ENCODE results near the gene UNC45B.
A peak's percentile ranks its signal among the peaks of the same experiment; 100 is the strongest.
"Not testable (repeated sequence)": the region's sequence is repeated elsewhere in the genome, so short reads cannot be mapped to it uniquely, and the experiment has no call there.

Gene UNC45B

DNA sequence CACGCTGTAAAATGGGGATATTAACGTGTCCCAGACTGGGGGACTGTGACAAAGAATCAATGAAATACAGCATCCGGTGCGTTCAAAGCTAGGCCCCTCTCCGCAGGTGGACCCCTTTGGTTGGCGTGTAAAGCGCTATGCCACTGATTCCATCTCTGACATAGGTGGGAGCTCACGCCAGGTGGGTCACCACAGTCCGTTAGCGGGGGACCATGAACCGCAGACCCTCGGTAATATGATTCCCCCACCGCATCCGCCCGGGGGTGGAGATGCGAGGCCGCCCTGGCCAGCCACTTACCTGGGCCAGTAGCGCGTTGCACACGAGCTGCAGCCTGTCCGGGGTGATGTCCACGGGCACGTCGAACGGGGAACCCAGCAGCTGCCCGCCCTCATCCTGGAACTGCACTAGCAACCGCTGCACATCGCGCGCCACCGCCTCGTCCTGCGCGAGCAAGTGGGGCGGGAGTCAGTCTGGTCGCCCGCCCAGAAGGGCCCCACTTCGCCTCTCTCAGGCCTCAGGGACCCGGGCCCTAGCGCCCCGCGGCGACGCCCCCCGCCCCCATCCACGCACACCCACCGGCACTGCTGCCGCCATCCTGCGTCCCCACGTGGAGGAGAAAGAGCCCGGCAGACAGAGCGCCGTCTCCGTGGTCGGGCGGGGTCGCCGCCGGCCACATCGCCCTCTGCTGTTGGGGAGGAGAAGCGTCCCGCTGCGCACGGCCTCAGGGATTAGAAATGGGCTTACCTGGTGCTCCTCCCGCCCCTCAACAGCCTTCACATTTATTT, 5.7 kb upstream of the UNC45B start, which contains the start of gene NLE1:
Gene NLE1 (minus strand): TSS at position 623 of the 786 bp plus-strand sequence. CDS start 28 bp downstream, at position 595.
- H3K27me3 ChIP-seq (replicated peaks in 2 of 5; ENCODE audit: control insufficient read depth in 4 of 5, insufficient read depth in 5 of 5, low read length in 4 of 5), result no peaks in the 10 kb centered on the region
- 1% methylated on average over 53 of the region's 65 CpGs for WGBS (ENCODE audit: insufficient coverage)
- peaks cover 11 to 30% (median 21%) of the 10 kb centered on the region in 4 experiments for H3K36me3 ChIP-seq (ENCODE audit: control insufficient read depth in 4 of 4, insufficient read depth in 4 of 4, low read length in 3 of 4)
- DNase-seq, result peak; percentile 87 to 92 (median 92)
- ChIA-PET POLR2A (no interaction called here), CTCF (interaction anchor here (0.8 to 1.4 kb wide), 5 partner anchors 8 to 52 kb away, joined by 3 to 5 read pairs (median 5); partner anchors contain the start of gene RAD51D)
- peak within 1 kb of the TSS in 1 of 2 experiments; percentile 70 for H3K27ac ChIP-seq (ENCODE audit: insufficient read depth in 1 of 2, low read depth in 1 of 2, low read length in 2 of 2, poor library complexity in 1 of 2, severe bottlenecking in 2 of 2)
- peak within 1 kb of the TSS; percentile 69 to 99 (median 91) for H3K4me3 ChIP-seq (ENCODE audit: control insufficient read depth in 1 of 7, extremely low read depth in 1 of 7, insufficient read depth in 4 of 7, low read depth in 2 of 7, low read length in 6 of 7)
- peaks cover 0 to 13% (median 8%) of the 10 kb centered on the region in 4 experiments for H3K4me1 ChIP-seq (ENCODE audit: control extremely low read depth in 1 of 4, control insufficient read depth in 4 of 4, insufficient read depth in 4 of 4, low read length in 3 of 4)
- H3K9me3 ChIP-seq (ENCODE audit: control extremely low read depth in 1 of 5, control insufficient read depth in 4 of 5, insufficient read depth in 2 of 5, low read depth in 1 of 5, low read length in 4 of 5), result no peaks in the 10 kb centered on the region

DNA sequence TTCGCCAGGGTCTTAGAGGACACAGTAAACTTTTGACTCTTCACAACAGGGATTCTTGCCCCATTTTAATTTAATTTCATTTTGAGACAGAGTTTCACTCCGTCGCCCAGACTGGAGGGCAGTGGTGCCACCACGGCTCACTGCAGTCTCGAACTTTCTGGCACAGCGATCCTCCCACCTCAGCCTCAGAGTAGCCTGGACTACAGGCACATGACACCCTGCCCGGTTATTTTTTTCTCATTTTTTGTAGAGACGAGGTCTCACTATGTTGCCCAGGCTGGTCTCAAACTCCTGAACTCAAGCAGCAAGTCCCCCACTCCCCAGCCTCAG, 5.2 kb upstream of the UNC45B start:
- CTCF ChIA-PET, result interaction anchor here (0.9 kb wide), 1 partner anchor 12 kb away, joined by 3 read pairs; no protein-coding TSS in a partner anchor
- H3K27ac ChIP-seq (ENCODE audit: insufficient read depth in 1 of 2, low read depth in 1 of 2, low read length in 2 of 2, poor library complexity in 1 of 2, severe bottlenecking in 2 of 2), result no peak overlapping the region

DNA sequence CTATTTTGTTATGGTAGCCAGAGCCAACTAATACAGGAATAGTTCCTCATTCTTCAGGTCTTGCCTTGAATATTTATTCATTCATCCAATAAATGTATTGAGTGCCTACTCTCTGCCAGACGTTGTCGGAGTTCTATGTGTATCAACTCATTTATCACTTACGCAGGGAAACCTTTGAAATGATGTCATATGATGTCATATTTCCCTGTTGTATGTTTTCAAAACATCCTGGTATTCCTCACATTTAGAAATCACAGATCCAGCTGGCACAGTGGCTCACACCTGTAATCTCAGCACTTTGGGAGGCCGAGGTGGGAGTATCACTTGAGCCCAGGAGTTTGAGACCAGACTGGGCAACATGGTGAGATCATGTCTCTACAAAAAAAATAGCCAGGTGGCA, 2.8 kb upstream of the UNC45B start:
- ChIA-PET CTCF (interaction anchor here (0.9 to 1.0 kb wide), 2 partner anchors 12 to 15 kb away, joined by 3 read pairs; no protein-coding TSS in a partner anchor), POLR2A (no interaction called here)
- Histone ChIP-seq H3K36me3 (ENCODE audit: control insufficient read depth in 4 of 4, insufficient read depth in 4 of 4, low read length in 3 of 4) (peaks cover 0 to 1% (median under 1%) of the 10 kb centered on the region in 4 experiments), H3K4me1 (ENCODE audit: control extremely low read depth in 1 of 4, control insufficient read depth in 4 of 4, insufficient read depth in 4 of 4, low read length in 3 of 4) (peaks cover 0 to 13% (median 8%) of the 10 kb centered on the region in 4 experiments), H3K4me3 (ENCODE audit: control insufficient read depth in 1 of 7, extremely low read depth in 1 of 7, insufficient read depth in 4 of 7, low read depth in 2 of 7, low read length in 6 of 7) (no peak overlapping the region), H3K27me3 (replicated peaks in 2 of 5; ENCODE audit: control insufficient read depth in 4 of 5, insufficient read depth in 5 of 5, low read length in 4 of 5) (peaks cover 0 to 4% (median 0%) of the 10 kb centered on the region in 5 experiments), H3K9me3 (ENCODE audit: control extremely low read depth in 1 of 5, control insufficient read depth in 4 of 5, insufficient read depth in 2 of 5, low read depth in 1 of 5, low read length in 4 of 5) (no peaks in the 10 kb centered on the region), H3K27ac (ENCODE audit: insufficient read depth in 1 of 2, low read depth in 1 of 2, low read length in 2 of 2, poor library complexity in 1 of 2, severe bottlenecking in 2 of 2) (no peak overlapping the region)
- WGBS (ENCODE audit: insufficient coverage), result 100% methylated on average over 1 of the region's 4 CpGs
- DNase-seq, result no peak

More for the DNA sequence above, 5.2 kb upstream of the UNC45B start:
- H3K9me3 ChIP-seq (ENCODE audit: control extremely low read depth in 1 of 5, control insufficient read depth in 4 of 5, insufficient read depth in 2 of 5, low read depth in 1 of 5, low read length in 4 of 5), result no peaks in the 10 kb centered on the region
- WGBS (ENCODE audit: insufficient coverage), result 74% methylated on average over 8 of the region's 8 CpGs
- H3K36me3 ChIP-seq (ENCODE audit: control insufficient read depth in 4 of 4, insufficient read depth in 4 of 4, low read length in 3 of 4), result peaks cover 6 to 24% (median 15%) of the 10 kb centered on the region in 4 experiments
- H3K4me1 ChIP-seq (ENCODE audit: control extremely low read depth in 1 of 4, control insufficient read depth in 4 of 4, insufficient read depth in 4 of 4, low read length in 3 of 4), result peaks cover 0 to 13% (median 8%) of the 10 kb centered on the region in 4 experiments
- no peak for DNase-seq
- peak overlapping the region in 3 of 7 experiments; percentile 69 to 96 (median 94) for H3K4me3 ChIP-seq (ENCODE audit: control insufficient read depth in 1 of 7, extremely low read depth in 1 of 7, insufficient read depth in 4 of 7, low read depth in 2 of 7, low read length in 6 of 7)
- peaks cover 0 to 2% (median 0%) of the 10 kb centered on the region in 5 experiments for H3K27me3 ChIP-seq (replicated peaks in 2 of 5; ENCODE audit: control insufficient read depth in 4 of 5, insufficient read depth in 5 of 5, low read length in 4 of 5)
- POLR2A ChIA-PET, result no interaction called here

DNA sequence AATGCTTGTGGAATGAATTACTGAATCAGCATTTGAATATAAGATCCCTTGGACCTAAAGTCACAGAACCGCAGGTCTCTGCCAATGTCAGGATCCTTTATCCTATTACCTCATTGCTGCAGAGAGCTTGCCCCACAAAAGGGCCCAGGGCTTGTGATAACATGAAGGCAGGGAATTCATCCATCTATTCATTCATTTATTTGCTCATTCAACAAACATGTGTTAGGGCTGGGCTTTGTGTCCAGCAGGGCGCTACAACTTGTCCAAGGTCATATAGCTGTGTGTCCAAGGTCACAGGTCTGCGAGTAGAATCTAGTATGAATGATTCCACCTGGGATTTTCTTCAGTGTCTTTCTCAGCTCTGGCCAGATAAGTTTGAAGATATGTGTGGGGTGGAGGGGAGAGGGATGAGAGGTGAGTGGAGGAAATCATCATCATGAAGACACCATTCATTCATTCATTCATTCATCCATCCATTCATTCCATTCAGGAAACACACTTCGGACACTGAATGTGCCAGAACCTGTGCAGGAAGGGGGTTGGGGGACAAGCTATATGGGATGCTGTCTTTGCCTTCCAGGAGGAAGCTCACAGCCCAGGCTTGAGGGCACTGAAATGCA, 1.3 kb upstream of the UNC45B start:
- H3K27me3 ChIP-seq (replicated peaks in 2 of 5; ENCODE audit: control insufficient read depth in 4 of 5, insufficient read depth in 5 of 5, low read length in 4 of 5), result peaks cover 0 to 4% (median 0%) of the 10 kb centered on the region in 5 experiments
- CTCF ChIA-PET, result interaction anchor here (0.9 to 1.1 kb wide), 2 partner anchors 15 to 568 kb away, joined by 3 read pairs; no protein-coding TSS in a partner anchor
- no peak overlapping the region for H3K4me3 ChIP-seq (ENCODE audit: control insufficient read depth in 1 of 7, extremely low read depth in 1 of 7, insufficient read depth in 4 of 7, low read depth in 2 of 7, low read length in 6 of 7)
- WGBS (ENCODE audit: insufficient coverage), result 98% methylated on average over 4 of the region's 4 CpGs
- no peak overlapping the region for H3K27ac ChIP-seq (ENCODE audit: insufficient read depth in 1 of 2, low read depth in 1 of 2, low read length in 2 of 2, poor library complexity in 1 of 2, severe bottlenecking in 2 of 2)
- no peak for DNase-seq
- no peaks in the 10 kb centered on the region for H3K9me3 ChIP-seq (ENCODE audit: control extremely low read depth in 1 of 5, control insufficient read depth in 4 of 5, insufficient read depth in 2 of 5, low read depth in 1 of 5, low read length in 4 of 5)
- no peaks in the 10 kb centered on the region for H3K36me3 ChIP-seq (ENCODE audit: control insufficient read depth in 4 of 4, insufficient read depth in 4 of 4, low read length in 3 of 4)
- peaks cover 0 to 7% (median 3%) of the 10 kb centered on the region in 4 experiments for H3K4me1 ChIP-seq (ENCODE audit: control extremely low read depth in 1 of 4, control insufficient read depth in 4 of 4, insufficient read depth in 4 of 4, low read length in 3 of 4)
- POLR2A ChIA-PET, result no interaction called here

DNA sequence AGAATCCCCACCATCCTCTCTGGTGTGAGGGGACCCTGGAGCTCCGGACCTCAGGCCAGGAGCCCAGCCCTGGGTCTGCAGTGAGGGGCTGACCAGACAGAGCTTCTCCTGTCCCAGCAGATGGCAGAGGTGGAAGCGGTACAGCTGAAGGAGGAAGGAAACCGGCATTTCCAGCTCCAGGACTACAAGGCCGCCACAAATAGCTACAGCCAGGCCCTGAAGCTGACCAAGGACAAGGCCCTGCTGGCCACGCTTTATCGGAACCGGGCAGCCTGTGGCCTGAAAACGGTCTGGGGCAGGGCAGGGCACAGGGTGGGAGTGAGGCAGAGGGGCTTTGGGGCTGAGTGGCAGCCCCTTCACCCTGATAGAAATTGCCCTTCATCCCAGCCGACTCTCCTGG, 527 bp downstream of the UNC45B start:
- ChIA-PET POLR2A (no interaction called here), CTCF (no interaction called here)
- 93% methylated on average over 7 of the region's 9 CpGs for WGBS (ENCODE audit: insufficient coverage)

DNA sequence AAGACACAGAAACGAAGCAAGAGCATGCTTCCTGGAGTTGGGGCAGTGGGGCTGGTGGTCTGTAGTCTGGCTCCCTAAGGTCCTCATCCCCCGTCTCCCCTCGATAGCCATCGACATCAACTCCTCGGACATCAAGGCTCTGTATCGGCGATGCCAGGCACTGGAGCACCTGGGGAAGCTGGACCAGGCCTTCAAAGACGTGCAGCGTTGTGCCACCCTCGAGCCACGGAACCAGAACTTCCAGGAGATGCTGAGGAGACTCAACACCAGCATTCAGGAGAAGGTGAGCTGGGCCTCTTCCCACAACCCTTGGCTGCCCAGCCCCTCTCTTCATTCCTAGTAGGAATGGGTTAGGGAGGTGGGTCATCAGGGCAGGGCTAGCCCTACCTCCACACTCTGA, 2.3 kb downstream of the UNC45B start:
- no peak overlapping the region for H3K4me3 ChIP-seq (ENCODE audit: control insufficient read depth in 1 of 7, extremely low read depth in 1 of 7, insufficient read depth in 4 of 7, low read depth in 2 of 7, low read length in 6 of 7)
- 98% methylated on average over 10 of the region's 11 CpGs for WGBS (ENCODE audit: insufficient coverage)
- peaks cover 0 to 4% (median 0%) of the 10 kb centered on the region in 5 experiments for H3K27me3 ChIP-seq (replicated peaks in 2 of 5; ENCODE audit: control insufficient read depth in 4 of 5, insufficient read depth in 5 of 5, low read length in 4 of 5)
- no peaks in the 10 kb centered on the region for H3K36me3 ChIP-seq (ENCODE audit: control insufficient read depth in 4 of 4, insufficient read depth in 4 of 4, low read length in 3 of 4)
- ChIA-PET CTCF (interaction anchor here (0.9 kb wide), 1 partner anchor 9 kb away, joined by 3 read pairs; no protein-coding TSS in a partner anchor), POLR2A (no interaction called here)
- no peaks in the 10 kb centered on the region for H3K9me3 ChIP-seq (ENCODE audit: control extremely low read depth in 1 of 5, control insufficient read depth in 4 of 5, insufficient read depth in 2 of 5, low read depth in 1 of 5, low read length in 4 of 5)
- no peaks in the 10 kb centered on the region for H3K4me1 ChIP-seq (ENCODE audit: control extremely low read depth in 1 of 4, control insufficient read depth in 4 of 4, insufficient read depth in 4 of 4, low read length in 3 of 4)
- no peak for DNase-seq
- H3K27ac ChIP-seq (ENCODE audit: insufficient read depth in 1 of 2, low read depth in 1 of 2, low read length in 2 of 2, poor library complexity in 1 of 2, severe bottlenecking in 2 of 2), result no peak overlapping the region

More for the DNA sequence above, 527 bp downstream of the UNC45B start:
- Histone ChIP-seq H3K36me3 (ENCODE audit: control insufficient read depth in 4 of 4, insufficient read depth in 4 of 4, low read length in 3 of 4) (no peaks in the 10 kb centered on the region), H3K9me3 (ENCODE audit: control extremely low read depth in 1 of 5, control insufficient read depth in 4 of 5, insufficient read depth in 2 of 5, low read depth in 1 of 5, low read length in 4 of 5) (no peaks in the 10 kb centered on the region), H3K4me3 (ENCODE audit: control insufficient read depth in 1 of 7, extremely low read depth in 1 of 7, insufficient read depth in 4 of 7, low read depth in 2 of 7, low read length in 6 of 7) (no peak overlapping the region), H3K27me3 (replicated peaks in 2 of 5; ENCODE audit: control insufficient read depth in 4 of 5, insufficient read depth in 5 of 5, low read length in 4 of 5) (peaks cover 0 to 4% (median 0%) of the 10 kb centered on the region in 5 experiments), H3K4me1 (ENCODE audit: control extremely low read depth in 1 of 4, control insufficient read depth in 4 of 4, insufficient read depth in 4 of 4, low read length in 3 of 4) (no peaks in the 10 kb centered on the region), H3K27ac (ENCODE audit: insufficient read depth in 1 of 2, low read depth in 1 of 2, low read length in 2 of 2, poor library complexity in 1 of 2, severe bottlenecking in 2 of 2) (no peak overlapping the region)
- no peak for DNase-seq

DNA sequence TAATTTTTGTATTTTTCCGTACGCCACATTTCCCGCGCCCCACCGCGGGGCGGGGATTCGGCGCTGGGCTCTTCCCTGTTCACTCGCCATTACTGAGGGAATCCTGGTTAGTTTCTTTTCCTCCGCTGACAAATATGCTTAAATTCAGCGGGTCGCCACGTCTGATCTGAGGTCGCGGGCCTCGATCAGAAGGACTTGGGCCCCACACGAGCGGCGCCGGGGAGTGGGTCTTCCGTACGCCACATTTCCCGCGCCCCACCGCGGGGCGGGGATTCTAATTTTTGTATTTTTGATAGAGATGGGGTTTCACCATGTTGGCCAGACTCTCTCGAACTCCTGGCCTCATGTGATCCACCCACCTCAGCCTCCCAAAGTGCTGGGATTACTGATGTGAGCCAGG, 3.5 kb downstream of the UNC45B start:
- peak in 1 of 3 donors; percentile 6 for DNase-seq
- H3K9me3 ChIP-seq (ENCODE audit: control extremely low read depth in 1 of 5, control insufficient read depth in 4 of 5, insufficient read depth in 2 of 5, low read depth in 1 of 5, low read length in 4 of 5); H3K4me1 ChIP-seq (ENCODE audit: control extremely low read depth in 1 of 4, control insufficient read depth in 4 of 4, insufficient read depth in 4 of 4, low read length in 3 of 4); H3K27ac ChIP-seq (ENCODE audit: insufficient read depth in 1 of 2, low read depth in 1 of 2, low read length in 2 of 2, poor library complexity in 1 of 2, severe bottlenecking in 2 of 2); CTCF ChIA-PET; POLR2A ChIA-PET; H3K27me3 ChIP-seq (replicated peaks in 2 of 5; ENCODE audit: control insufficient read depth in 4 of 5, insufficient read depth in 5 of 5, low read length in 4 of 5); H3K4me3 ChIP-seq (ENCODE audit: control insufficient read depth in 1 of 7, extremely low read depth in 1 of 7, insufficient read depth in 4 of 7, low read depth in 2 of 7, low read length in 6 of 7); H3K36me3 ChIP-seq (ENCODE audit: control insufficient read depth in 4 of 4, insufficient read depth in 4 of 4, low read length in 3 of 4): not testable (repeated sequence)
- WGBS (ENCODE audit: insufficient coverage), result 92% methylated on average over 15 of the region's 29 CpGs

Data from common myeloid progenitor, CD34-positive (primary cell).